ENCODE data around the gene ADORA2B. TPM values are rescaled to one million over a fixed set of nuclear protein-coding genes. Genes with fewer than 3 reads are reported as not detected.
"Not testable (repeated sequence)": the region's sequence is repeated elsewhere in the genome, so short reads cannot be mapped to it uniquely, and the experiment has no call there.

The ADORA2B gene
- total RNA-seq, 1 donor from 2014 or later, result 9.7 TPM

- Mint-ChIP-seq H3K4me1 (ENCODE audit: low read depth) (no peaks in the 10 kb centered on the region), H3K27me3 (ENCODE audit: low read depth) (peaks cover 8% of the 10 kb centered on the region), H3K27ac (ENCODE audit: unreplicated experiment) (no peak overlapping the region), H3K36me3 (ENCODE audit: low read depth) (no peaks in the 10 kb centered on the region), H3K4me3 (ENCODE audit: unreplicated experiment) (no peak overlapping the region), H3K9me3 (ENCODE audit: low read depth) (no peaks in the 10 kb centered on the region)
- no peak for TF ChIP-seq CTCF (IDR thresholded peaks at IDR 0.05)
- DNase-seq (ENCODE audit: low spot score), result peak; percentile 13
These were observed 13.5 kb upstream of the ADORA2B start for GRCh38 chr17:15931394-15931793.

- no peaks in the 10 kb centered on the region for H3K4me1 Mint-ChIP-seq (ENCODE audit: low read depth)
- no peak for DNase-seq (ENCODE audit: low spot score)
- H3K4me3 Mint-ChIP-seq (ENCODE audit: unreplicated experiment), result no peak overlapping the region
- no peak overlapping the region for H3K27ac Mint-ChIP-seq (ENCODE audit: unreplicated experiment)
- no peaks in the 10 kb centered on the region for H3K9me3 Mint-ChIP-seq (ENCODE audit: low read depth)
- no peaks in the 10 kb centered on the region for H3K27me3 Mint-ChIP-seq (ENCODE audit: low read depth)
- H3K36me3 Mint-ChIP-seq (ENCODE audit: low read depth), result no peaks in the 10 kb centered on the region
- TF ChIP-seq CTCF (IDR thresholded peaks at IDR 0.05), result no peak
These were observed 10.1 kb upstream of the ADORA2B start for GRCh38 chr17:15934866-15935265.

GRCh38 chr17:15935891-15936290, 9.0 kb upstream of the ADORA2B start:
- no peaks in the 10 kb centered on the region for H3K27me3 Mint-ChIP-seq (ENCODE audit: low read depth)
- DNase-seq (ENCODE audit: low spot score), result no peak
- no peak for TF ChIP-seq CTCF (IDR thresholded peaks at IDR 0.05)
- H3K36me3 Mint-ChIP-seq (ENCODE audit: low read depth), result no peaks in the 10 kb centered on the region
- no peaks in the 10 kb centered on the region for H3K4me1 Mint-ChIP-seq (ENCODE audit: low read depth)
- no peaks in the 10 kb centered on the region for H3K9me3 Mint-ChIP-seq (ENCODE audit: low read depth)
- no peak overlapping the region for H3K27ac Mint-ChIP-seq (ENCODE audit: unreplicated experiment)
- H3K4me3 Mint-ChIP-seq (ENCODE audit: unreplicated experiment), result no peak overlapping the region

- not testable (repeated sequence) for H3K27ac Mint-ChIP-seq (ENCODE audit: unreplicated experiment); DNase-seq (ENCODE audit: low spot score); H3K27me3 Mint-ChIP-seq (ENCODE audit: low read depth); H3K9me3 Mint-ChIP-seq (ENCODE audit: low read depth); H3K36me3 Mint-ChIP-seq (ENCODE audit: low read depth); H3K4me3 Mint-ChIP-seq (ENCODE audit: unreplicated experiment); H3K4me1 Mint-ChIP-seq (ENCODE audit: low read depth)
These were observed 8.4 kb upstream of the ADORA2B start for GRCh38 chr17:15936481-15936880.

GRCh38 chr17:15941781-15942180, 3.1 kb upstream of the ADORA2B start:
- peaks cover 15% of the 10 kb centered on the region for H3K4me1 Mint-ChIP-seq (ENCODE audit: low read depth)
- H3K9me3 Mint-ChIP-seq (ENCODE audit: low read depth), result no peaks in the 10 kb centered on the region
- no peaks in the 10 kb centered on the region for H3K36me3 Mint-ChIP-seq (ENCODE audit: low read depth)
- H3K27me3 Mint-ChIP-seq (ENCODE audit: low read depth), result no peaks in the 10 kb centered on the region
- H3K27ac Mint-ChIP-seq (ENCODE audit: unreplicated experiment), result no peak overlapping the region
- H3K4me3 Mint-ChIP-seq (ENCODE audit: unreplicated experiment), result no peak overlapping the region
- no peak for DNase-seq (ENCODE audit: low spot score)
- no peak for TF ChIP-seq CTCF (IDR thresholded peaks at IDR 0.05)

GRCh38 chr17:15942207-15942833, 2.6 kb upstream of the ADORA2B start:
- no peak for TF ChIP-seq CTCF (IDR thresholded peaks at IDR 0.05)
- Mint-ChIP-seq H3K4me3 (ENCODE audit: unreplicated experiment) (no peak overlapping the region), H3K4me1 (ENCODE audit: low read depth) (peaks cover 20% of the 10 kb centered on the region), H3K9me3 (ENCODE audit: low read depth) (no peaks in the 10 kb centered on the region), H3K36me3 (ENCODE audit: low read depth) (no peaks in the 10 kb centered on the region), H3K27ac (ENCODE audit: unreplicated experiment) (no peak overlapping the region), H3K27me3 (ENCODE audit: low read depth) (no peaks in the 10 kb centered on the region)
- no peak for DNase-seq (ENCODE audit: low spot score)

All from chondrocyte (in vitro differentiated cells).